Fibroblast of skin of left quadriceps (primary cell): ENCODE results near the gene EMC10.
"Not testable (repeated sequence)": the region's sequence is repeated elsewhere in the genome, so short reads cannot be mapped to it uniquely, and the experiment has no call there.

Source experiments
- DNase-seq, 2 experiments: peaks; one replicate each; pipeline ENCODE4 v3.0.0-alpha.2; 2013; ENCODE audit warnings: low read depth in 2 of 2

Gene EMC10

GRCh38 chr19:50451223-50451534 lies 25.1 kb upstream of the EMC10 start:
- DNase-seq, result no peak

GRCh38 chr19:50453243-50453642 lies 23.1 kb upstream of the EMC10 start:
- no peak for DNase-seq

- no peak for DNase-seq
Observed at GRCh38 chr19:50455992-50456391, 20.3 kb upstream of the EMC10 start.

GRCh38 chr19:50457300-50457699 lies 19.0 kb upstream of the EMC10 start:
- DNase-seq, result no peak

- DNase-seq, result no peak
Observed at GRCh38 chr19:50458396-50459066, 17.8 kb upstream of the EMC10 start.

GRCh38 chr19:50459067-50459456 lies 17.2 kb upstream of the EMC10 start:
- no peak for DNase-seq

GRCh38 chr19:50459638-50460037 lies 16.7 kb upstream of the EMC10 start:
- DNase-seq, result no peak

- no peak for DNase-seq
Observed at GRCh38 chr19:50460161-50460765, 16.0 kb upstream of the EMC10 start.

- DNase-seq, result peak in 1 of 2 experiments; percentile 16
Observed at GRCh38 chr19:50461066-50461875, 15.0 kb upstream of the EMC10 start.

GRCh38 chr19:50462970-50463369 lies 13.3 kb upstream of the EMC10 start:
- DNase-seq, result no peak

- DNase-seq, result no peak
Observed at GRCh38 chr19:50464348-50464747, 12.0 kb upstream of the EMC10 start.

GRCh38 chr19:50465000-50465399 lies 11.3 kb upstream of the EMC10 start:
- no peak for DNase-seq

GRCh38 chr19:50465986-50466705 lies 10.2 kb upstream of the EMC10 start:
- DNase-seq, result no peak

- no peak for DNase-seq
Observed at GRCh38 chr19:50466706-50467039, 9.6 kb upstream of the EMC10 start.

GRCh38 chr19:50467566-50467965 lies 8.7 kb upstream of the EMC10 start:
- no peak for DNase-seq

GRCh38 chr19:50468818-50469217 lies 7.5 kb upstream of the EMC10 start:
- DNase-seq, result no peak

- DNase-seq, result not testable (repeated sequence)
Observed at GRCh38 chr19:50473336-50473735, 3.0 kb upstream of the EMC10 start.

GRCh38 chr19:50475101-50475568 lies 1.2 kb upstream of the EMC10 start:
- DNase-seq, result no peak

- DNase-seq, result no peak
Observed at GRCh38 chr19:50475736-50476223, 527 bp upstream of the EMC10 start.

GRCh38 chr19:50476907-50477238 lies 566 bp downstream of the EMC10 start:
- DNase-seq, result no peak

- no peak for DNase-seq
Observed at GRCh38 chr19:50477751-50478515, 1.6 kb downstream of the EMC10 start.
